Effector memory CD8-positive, alpha-beta T cell (primary cell): ENCODE data around the gene GHSR.

Experiments
- ATAC-seq: fragments of 150-1000 bp; cut with Tn5 transposase; replicated peaks from 2 replicates; pipeline ENCODE4 v1.10.0; 2021; ENCODE audit warnings: mild to moderate bottlenecking, moderate library complexity
- DNase-seq, 3 experiments: peaks; one replicate each; pipeline ENCODE4 v3.0.0; 2021
- H3K27ac Mint-ChIP-seq, 2 donors: one replicate each; pipeline ENCODE4 v1.8.0; 2022; ENCODE audit warnings: mild to moderate bottlenecking in 2 of 2, mixed read lengths in 2 of 2, moderate library complexity in 2 of 2
- H3K27me3 Mint-ChIP-seq, 2 donors: one replicate each; pipeline ENCODE4 v1.8.0; 2022; ENCODE audit warnings: mixed read lengths in 2 of 2
- H3K36me3 Mint-ChIP-seq: one replicate; pipeline ENCODE4 v1.8.0; 2022; ENCODE audit warnings: mild to moderate bottlenecking, moderate library complexity, mixed read lengths; ENCODE audit not compliant: insufficient read depth
- H3K4me1 Mint-ChIP-seq, 2 donors: one replicate each; pipeline ENCODE4 v1.8.0; 2022; ENCODE audit warnings: low read depth in 2 of 2, mixed read lengths in 2 of 2
- H3K4me3 Mint-ChIP-seq, 2 donors: one replicate each; pipeline ENCODE4 v1.8.0; 2022; ENCODE audit warnings: mild to moderate bottlenecking in 2 of 2, mixed read lengths in 2 of 2, moderate library complexity in 2 of 2
- H3K9me3 Mint-ChIP-seq, 2 donors: one replicate each; pipeline ENCODE4 v1.8.0; 2022; ENCODE audit warnings: mixed read lengths in 2 of 2

GHSR gene

DNA sequence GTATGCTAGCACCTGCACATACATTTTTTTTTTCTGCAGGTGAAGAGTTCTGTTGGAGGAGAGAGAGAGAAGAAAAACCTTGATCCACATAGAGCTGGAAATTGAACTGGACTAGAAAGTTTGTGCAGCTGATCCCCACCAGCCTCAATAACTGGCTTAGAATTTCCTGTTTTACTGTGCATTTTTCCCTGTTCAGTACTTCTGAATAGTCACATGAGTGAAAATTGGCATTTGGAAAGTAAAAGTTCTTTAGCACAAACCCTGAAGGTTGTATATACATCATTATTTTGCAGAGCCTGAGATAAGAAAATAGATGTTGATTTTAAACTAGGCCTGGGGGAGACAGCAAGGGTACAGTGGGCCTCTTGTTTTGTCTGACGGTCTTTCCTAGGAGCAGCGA lies 42.3 kb downstream of the GHSR start:
- no peak overlapping the region for H3K4me3 Mint-ChIP-seq
- H3K4me1 Mint-ChIP-seq = no peaks in the 10 kb centered on the region
- no peaks in the 10 kb centered on the region for H3K36me3 Mint-ChIP-seq
- DNase-seq = no peak
- no peaks in the 10 kb centered on the region for H3K9me3 Mint-ChIP-seq
- no peak for ATAC-seq
- peaks cover 0 to 5% of the 10 kb centered on the region in 2 donors for H3K27me3 Mint-ChIP-seq
- no peak overlapping the region for H3K27ac Mint-ChIP-seq

DNA sequence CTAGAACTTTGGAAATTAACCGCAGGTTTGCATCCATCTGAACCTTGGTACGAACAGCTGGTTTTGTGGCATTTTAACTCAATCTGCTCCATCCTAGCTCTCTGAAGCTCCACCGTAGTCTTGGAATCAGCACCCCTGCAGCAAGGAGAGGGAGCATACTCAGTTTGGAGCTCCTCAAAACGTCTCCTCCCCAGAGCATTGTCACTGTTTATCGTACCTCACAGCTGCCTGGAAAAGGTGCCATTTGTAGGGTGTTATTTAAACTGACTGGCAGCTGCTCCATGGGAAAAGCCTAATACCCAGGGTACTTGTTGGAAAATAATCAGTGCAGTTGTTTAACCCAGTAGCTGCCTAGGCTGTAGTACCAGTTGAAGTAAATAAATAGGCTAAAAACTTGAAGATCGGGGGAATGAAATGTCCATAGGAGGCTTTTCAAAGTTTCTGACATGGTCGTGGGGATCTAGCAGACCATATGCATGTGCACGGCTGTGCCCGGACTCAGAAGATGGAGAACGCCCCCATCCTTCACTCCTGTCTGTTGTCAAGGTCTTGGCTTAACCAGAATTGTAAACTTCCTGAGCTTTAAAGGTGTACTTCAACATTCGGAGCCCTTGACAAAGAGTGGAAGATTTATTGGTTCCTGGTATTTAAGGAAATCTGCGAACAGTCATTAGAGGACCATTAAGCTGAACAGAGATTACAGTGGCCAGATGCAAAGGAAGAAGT lies 43.9 kb downstream of the GHSR start:
- Mint-ChIP-seq H3K4me1 (no peaks in the 10 kb centered on the region), H3K36me3 (no peaks in the 10 kb centered on the region), H3K27me3 (no peaks in the 10 kb centered on the region), H3K27ac (no peak overlapping the region), H3K4me3 (no peak overlapping the region), H3K9me3 (no peaks in the 10 kb centered on the region)
- ATAC-seq (no peak), DNase-seq (no peak)

DNA sequence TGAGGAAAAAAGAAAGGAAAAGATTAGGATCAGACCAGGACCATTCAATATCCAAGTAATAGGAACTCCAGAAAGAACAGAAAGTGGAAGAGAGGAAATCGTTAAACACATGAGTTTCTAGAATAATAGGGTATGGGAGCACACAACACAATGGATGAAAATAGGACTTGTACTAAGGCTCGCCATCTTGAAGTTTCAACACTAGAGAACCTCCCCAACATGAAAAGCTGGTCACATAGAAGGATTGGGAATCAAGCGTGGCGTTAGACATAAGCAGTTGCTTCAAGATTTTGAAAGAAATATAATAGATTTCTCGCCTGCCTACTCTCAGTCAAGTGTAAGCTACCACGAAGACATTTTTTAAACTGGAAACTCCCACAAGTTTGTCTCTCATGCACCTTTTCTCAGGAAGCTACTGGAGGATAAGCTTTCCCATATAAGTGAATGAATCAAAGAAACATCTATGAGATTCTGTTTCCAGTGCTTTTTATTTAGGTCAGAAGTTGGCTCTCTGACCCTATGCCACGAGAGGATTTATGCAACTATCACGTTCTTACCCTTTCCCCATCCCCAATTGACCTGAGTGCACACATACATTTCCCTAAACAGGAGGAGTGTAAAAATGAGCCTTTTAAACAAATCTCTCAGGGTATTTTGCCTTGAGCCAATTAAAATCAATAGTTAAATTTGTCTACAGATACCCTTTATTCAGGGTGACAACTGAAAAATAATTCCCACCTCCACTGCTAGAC lies 45.2 kb downstream of the GHSR start:
- Mint-ChIP-seq H3K4me1 (no peaks in the 10 kb centered on the region), H3K27ac (no peak overlapping the region), H3K9me3 (no peaks in the 10 kb centered on the region), H3K27me3 (no peaks in the 10 kb centered on the region), H3K4me3 (no peak overlapping the region), H3K36me3 (no peaks in the 10 kb centered on the region)
- no peak for DNase-seq
- no peak for ATAC-seq

DNA sequence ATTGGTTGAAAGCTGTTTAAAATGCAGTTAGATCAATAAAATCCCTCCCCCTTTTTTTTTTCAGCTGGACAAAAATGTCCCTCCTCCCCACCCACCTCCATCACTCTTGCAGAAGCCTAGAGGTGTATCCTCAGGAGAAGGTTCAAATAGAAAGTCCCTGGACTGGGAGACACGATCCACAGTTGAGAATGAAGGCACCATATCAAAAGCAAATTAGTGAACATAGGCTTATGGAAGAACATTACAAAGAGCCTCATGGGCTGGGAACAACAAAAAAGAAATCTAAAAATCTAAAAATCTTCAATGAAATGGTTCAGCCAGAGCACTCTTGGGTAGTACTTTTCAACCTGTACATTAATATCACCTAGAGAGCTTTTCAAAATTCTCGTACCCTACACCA lies 46.2 kb downstream of the GHSR start:
- no peaks in the 10 kb centered on the region for H3K27me3 Mint-ChIP-seq
- no peak for ATAC-seq
- no peak overlapping the region for H3K4me3 Mint-ChIP-seq

DNA sequence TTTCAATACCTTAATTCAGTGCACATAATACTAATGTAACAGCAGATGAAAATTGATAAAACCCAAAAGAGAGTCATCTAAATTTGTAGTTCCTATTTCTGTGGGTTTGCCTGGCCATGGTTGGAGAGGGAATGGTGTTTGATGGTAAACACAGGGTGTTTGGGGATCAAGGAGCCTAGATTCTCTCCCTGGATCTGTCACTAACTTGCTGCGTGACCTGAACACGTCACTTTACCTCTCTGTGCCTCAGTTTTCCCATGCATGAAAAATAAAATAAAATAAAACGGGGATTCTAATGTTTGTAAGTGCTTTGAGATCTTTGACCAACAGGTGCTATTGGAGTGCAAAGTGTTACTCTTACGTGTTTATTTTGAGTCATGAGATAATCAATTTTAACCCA lies 49.8 kb downstream of the GHSR start:
- H3K4me1 Mint-ChIP-seq = no peaks in the 10 kb centered on the region
- no peaks in the 10 kb centered on the region for H3K9me3 Mint-ChIP-seq
- no peak overlapping the region for H3K27ac Mint-ChIP-seq
- H3K27me3 Mint-ChIP-seq = no peaks in the 10 kb centered on the region
- H3K4me3 Mint-ChIP-seq = no peak overlapping the region
- ATAC-seq (no peak), DNase-seq (no peak)
- no peaks in the 10 kb centered on the region for H3K36me3 Mint-ChIP-seq

More for the DNA sequence above, 46.2 kb downstream of the GHSR start:
- Mint-ChIP-seq H3K9me3 (no peaks in the 10 kb centered on the region), H3K27ac (no peak overlapping the region), H3K36me3 (no peaks in the 10 kb centered on the region), H3K4me1 (no peaks in the 10 kb centered on the region)
- DNase-seq = no peak

DNA sequence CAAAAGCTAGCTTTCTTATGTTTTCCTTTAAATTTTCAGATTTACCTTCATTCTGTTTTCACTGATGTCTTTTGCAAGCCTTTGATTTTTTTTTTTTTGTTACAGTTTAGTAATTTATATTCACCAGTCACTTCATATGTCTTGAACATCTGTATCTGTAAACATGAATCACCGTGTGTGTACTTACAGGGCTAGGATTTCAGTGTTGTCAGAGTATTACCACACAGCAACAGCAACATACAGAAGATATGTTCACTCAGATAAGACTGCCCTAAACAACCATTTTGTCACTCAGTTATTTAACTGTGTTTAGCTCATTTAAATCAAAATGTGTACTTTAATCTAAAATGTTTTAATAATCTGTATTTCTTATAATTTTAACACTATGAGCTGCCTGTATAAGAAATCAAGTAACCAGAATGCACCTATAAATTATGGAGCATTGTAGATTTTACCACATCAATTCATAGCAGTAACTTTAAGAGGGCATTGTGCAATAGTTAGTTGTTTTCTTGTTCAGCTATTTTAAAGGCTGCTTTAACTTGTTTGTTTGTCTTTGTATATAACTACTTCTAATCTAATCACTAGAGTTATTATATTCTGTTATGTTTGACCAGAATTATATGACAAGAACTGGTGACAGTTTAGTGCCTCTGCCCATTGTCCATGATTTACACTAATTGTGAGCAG lies 50.4 kb downstream of the GHSR start:
- DNase-seq = no peak
- H3K36me3 Mint-ChIP-seq = no peaks in the 10 kb centered on the region

DNA sequence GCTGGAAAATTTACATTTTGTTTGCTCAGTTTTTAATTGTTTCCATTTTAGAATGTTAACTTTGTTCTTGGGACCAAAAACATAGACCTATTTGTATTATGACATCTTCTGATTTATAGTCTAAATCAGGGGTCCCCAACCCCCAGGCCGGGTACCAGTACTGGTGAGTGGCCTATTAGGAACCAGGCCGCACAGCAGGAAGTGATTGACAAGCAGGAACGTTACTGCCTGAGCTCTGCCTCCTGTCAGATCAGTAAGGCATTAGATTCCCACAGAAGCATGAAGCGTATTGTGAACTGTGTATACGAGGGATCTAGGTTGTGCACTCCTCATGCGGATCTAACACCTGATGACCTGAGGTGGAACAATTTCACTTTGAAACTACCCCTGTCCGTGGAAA lies 51.9 kb downstream of the GHSR start:
- H3K9me3 Mint-ChIP-seq = no peaks in the 10 kb centered on the region
- H3K36me3 Mint-ChIP-seq = no peaks in the 10 kb centered on the region
- no peak overlapping the region for H3K4me3 Mint-ChIP-seq
- no peaks in the 10 kb centered on the region for H3K27me3 Mint-ChIP-seq
- DNase-seq (no peak), ATAC-seq (no peak)
- no peaks in the 10 kb centered on the region for H3K4me1 Mint-ChIP-seq
- H3K27ac Mint-ChIP-seq = no peak overlapping the region

More for the DNA sequence above, 50.4 kb downstream of the GHSR start:
- Mint-ChIP-seq H3K27me3 (no peaks in the 10 kb centered on the region), H3K4me1 (no peaks in the 10 kb centered on the region), H3K4me3 (no peak overlapping the region), H3K27ac (no peak overlapping the region), H3K9me3 (no peaks in the 10 kb centered on the region)
- ATAC-seq = no peak

DNA sequence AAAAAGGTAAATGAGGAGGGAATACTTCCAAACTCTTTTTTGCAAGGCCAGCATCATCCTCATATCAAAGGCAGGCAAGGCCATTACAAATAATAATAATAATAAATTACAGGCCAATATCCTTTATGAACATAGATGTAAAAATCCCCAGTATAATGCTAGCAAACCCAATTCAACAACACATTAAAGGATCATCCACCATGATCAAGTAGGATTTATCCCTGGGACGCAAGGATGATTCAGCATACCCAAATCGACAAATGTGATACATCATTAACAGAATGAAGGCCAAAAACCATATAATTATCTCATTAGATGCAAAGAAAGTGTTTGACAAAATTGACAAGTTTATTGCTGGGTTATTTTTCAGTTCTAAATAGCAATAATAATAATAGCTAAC lies 53.6 kb downstream of the GHSR start:
- H3K36me3 Mint-ChIP-seq = no peaks in the 10 kb centered on the region
- no peaks in the 10 kb centered on the region for H3K27me3 Mint-ChIP-seq
- ATAC-seq (no peak), DNase-seq (no peak)
- no peak overlapping the region for H3K4me3 Mint-ChIP-seq
- no peaks in the 10 kb centered on the region for H3K9me3 Mint-ChIP-seq
- H3K4me1 Mint-ChIP-seq = no peaks in the 10 kb centered on the region
- no peak overlapping the region for H3K27ac Mint-ChIP-seq
